ENCODE measurements around the gene NLGN2.
"Not testable (repeated sequence)": the region's sequence is repeated elsewhere in the genome, so short reads cannot be mapped to it uniquely, and the experiment has no call there.

Gene NLGN2

DNA sequence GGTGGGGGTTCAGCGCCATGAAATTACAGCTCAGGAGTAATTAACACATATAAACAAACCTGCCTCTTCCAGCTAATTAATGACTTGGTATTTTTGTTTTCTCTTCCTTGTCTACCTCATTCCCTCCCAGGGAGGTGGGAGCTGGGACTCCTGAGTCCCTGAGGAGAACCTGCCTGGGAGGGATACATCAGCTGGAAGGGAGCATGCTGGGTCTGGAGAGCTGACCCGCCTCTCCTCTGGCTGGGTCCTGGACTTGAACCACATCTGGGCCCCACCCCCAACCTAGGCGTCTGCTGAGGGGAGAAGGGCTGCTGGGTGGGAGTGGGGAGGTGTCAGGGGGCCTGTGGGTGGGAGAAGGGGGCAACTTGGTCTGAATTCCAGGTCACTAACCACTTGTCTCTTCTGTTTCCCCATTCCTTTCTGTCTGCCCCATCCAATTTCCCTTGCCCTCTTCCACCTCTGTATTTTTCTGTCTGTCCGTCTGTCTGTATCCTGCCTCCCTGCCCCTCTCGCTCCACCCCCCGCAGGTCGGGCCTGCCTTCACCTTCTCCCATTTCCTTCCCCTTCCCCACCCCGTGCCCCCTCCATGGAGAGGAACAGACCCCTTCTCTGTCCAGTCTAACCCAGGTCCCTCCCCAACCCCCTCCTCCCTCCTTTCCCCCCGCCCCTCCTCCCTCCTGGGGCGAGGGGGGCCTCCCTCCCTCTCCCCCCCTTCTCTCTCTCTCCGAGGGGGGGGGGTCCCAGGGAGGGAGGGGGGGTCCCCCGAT lies at the start of gene NLGN2:
Gene NLGN2, plus strand, starts transcription at position 361 of the 767 bp plus-strand sequence. CDS start 411 bp downstream, outside the sequence.
- no peak for DNase-seq
- TF ChIP-seq GATA1 (IDR thresholded peaks at IDR 0.05; ENCODE audit: low read depth, low read length) = no peak
- TF ChIP-seq POLR2A (IDR thresholded peaks at IDR 0.05; ENCODE audit: low read length) = no peak

DNA sequence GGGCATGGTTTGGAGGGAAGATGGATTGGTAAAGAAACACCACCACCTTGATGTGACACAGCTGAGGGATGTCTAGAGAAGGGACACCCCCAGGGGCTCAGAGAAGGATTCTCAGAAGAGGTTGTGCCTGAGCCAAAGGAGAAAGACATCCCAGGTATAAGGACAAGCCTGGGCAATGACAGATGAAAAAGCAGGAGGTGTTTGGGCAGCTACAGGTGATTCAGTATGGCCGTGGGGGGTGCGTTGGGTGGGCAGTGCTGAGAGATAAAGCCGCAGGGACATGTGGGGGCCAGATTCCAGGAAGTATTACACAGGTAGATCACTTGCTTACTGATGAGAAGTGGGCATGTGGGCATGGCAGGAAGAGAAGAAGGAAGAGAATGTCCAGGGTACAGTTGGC lies 45.7 kb upstream of the NLGN2 start:
- no peak for DNase-seq
- TF ChIP-seq POLR2A (IDR thresholded peaks at IDR 0.05; ENCODE audit: low read length) (no peak), GATA1 (IDR thresholded peaks at IDR 0.05; ENCODE audit: low read depth, low read length) (no peak)

GRCh38 chr17:7363311-7363710 lies 44.3 kb upstream of the NLGN2 start:
- no peak for DNase-seq
- TF ChIP-seq GATA1 (IDR thresholded peaks at IDR 0.05; ENCODE audit: low read depth, low read length) (no peak), POLR2A (IDR thresholded peaks at IDR 0.05; ENCODE audit: low read length) (no peak)

- not testable (repeated sequence) for DNase-seq
Observed at GRCh38 chr17:7365963-7366362, 41.7 kb upstream of the NLGN2 start.

DNA sequence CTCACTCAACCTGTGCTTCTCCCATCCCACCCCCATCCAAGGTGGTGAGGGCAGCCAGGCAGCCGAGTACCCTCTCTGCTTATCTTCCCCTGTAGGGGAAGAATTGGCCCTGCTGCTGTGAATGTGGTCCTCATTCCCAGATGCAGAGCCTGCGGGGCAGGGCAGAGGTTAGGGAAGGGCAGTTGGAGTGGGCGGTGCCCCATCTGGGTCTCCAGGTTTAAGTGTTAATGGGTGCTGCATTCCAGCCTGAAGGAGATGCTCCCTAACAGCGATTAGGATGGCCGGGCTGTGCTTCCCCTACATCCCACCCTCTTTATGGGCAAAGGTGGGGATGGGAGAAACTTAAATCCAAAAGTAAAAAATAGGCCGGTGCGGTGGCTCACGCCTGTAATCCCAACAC lies 40.6 kb upstream of the NLGN2 start:
- TF ChIP-seq GATA1 (IDR thresholded peaks at IDR 0.05; ENCODE audit: low read depth, low read length) = no peak
- TF ChIP-seq POLR2A (IDR thresholded peaks at IDR 0.05; ENCODE audit: low read length) = no peak
- no peak for DNase-seq

- no peak for DNase-seq
- TF ChIP-seq GATA1 (IDR thresholded peaks at IDR 0.05; ENCODE audit: low read depth, low read length) = no peak
- no peak for TF ChIP-seq POLR2A (IDR thresholded peaks at IDR 0.05; ENCODE audit: low read length)
Observed at GRCh38 chr17:7367918-7368598, 39.6 kb upstream of the NLGN2 start.

GRCh38 chr17:7368599-7368994 lies 39.0 kb upstream of the NLGN2 start:
- DNase-seq = not testable (repeated sequence)

DNA sequence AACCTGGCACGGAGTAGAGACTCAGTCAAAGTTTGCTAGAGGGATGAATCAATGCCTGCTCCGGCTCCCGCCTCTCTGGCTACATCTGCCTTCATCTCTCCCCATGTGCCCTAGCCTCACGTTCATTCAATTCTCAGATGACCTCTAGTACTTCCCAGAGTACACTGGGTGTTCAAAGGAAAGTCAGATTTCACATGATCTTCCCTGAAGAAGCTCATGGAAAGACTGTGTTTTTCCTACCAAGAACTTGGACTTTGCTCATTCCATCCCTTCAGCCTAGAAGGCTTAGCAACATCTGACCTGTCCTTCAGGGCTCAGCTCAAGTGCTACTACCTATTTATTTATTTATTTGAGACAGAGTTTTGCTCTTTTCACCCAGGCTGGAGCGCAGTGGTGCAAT lies 37.8 kb upstream of the NLGN2 start:
- TF ChIP-seq GATA1 (IDR thresholded peaks at IDR 0.05; ENCODE audit: low read depth, low read length) = no peak
- no peak for TF ChIP-seq POLR2A (IDR thresholded peaks at IDR 0.05; ENCODE audit: low read length)
- no peak for DNase-seq

GRCh38 chr17:7370853-7371252 lies 36.8 kb upstream of the NLGN2 start:
- DNase-seq = no peak
- no peak for TF ChIP-seq GATA1 (IDR thresholded peaks at IDR 0.05; ENCODE audit: low read depth, low read length)
- TF ChIP-seq POLR2A (IDR thresholded peaks at IDR 0.05; ENCODE audit: low read length) = no peak

DNA sequence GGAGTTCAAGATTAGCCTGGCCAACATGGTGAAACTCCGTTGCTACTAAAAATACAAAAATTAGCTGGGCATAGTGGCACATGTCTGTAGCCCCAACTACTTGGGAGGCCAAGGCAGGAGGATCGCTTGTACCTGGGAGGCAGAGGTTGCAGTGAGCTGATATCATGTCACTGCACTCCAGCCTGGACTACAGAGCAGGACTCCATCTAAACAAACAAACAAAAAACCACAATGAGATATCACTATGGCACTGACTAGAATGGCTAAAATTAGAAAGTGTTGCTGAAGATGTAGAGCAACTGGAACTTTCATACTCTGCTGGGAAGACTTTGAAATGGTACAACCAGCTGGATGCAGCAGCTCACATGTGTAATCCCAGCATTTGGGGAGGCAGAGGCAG lies 33.3 kb upstream of the NLGN2 start:
- DNase-seq = no peak
- no peak for TF ChIP-seq POLR2A (IDR thresholded peaks at IDR 0.05; ENCODE audit: low read length)
- no peak for TF ChIP-seq GATA1 (IDR thresholded peaks at IDR 0.05; ENCODE audit: low read depth, low read length)

- TF ChIP-seq POLR2A (IDR thresholded peaks at IDR 0.05; ENCODE audit: low read length) = no peak
- TF ChIP-seq GATA1 (IDR thresholded peaks at IDR 0.05; ENCODE audit: low read depth, low read length) = no peak
- no peak for DNase-seq
Observed at GRCh38 chr17:7379134-7379533, 28.5 kb upstream of the NLGN2 start.

GRCh38 chr17:7380321-7380720 lies 27.3 kb upstream of the NLGN2 start:
- TF ChIP-seq GATA1 (IDR thresholded peaks at IDR 0.05; ENCODE audit: low read depth, low read length) = no peak
- TF ChIP-seq POLR2A (IDR thresholded peaks at IDR 0.05; ENCODE audit: low read length) = no peak
- no peak for DNase-seq

- DNase-seq = no peak
- TF ChIP-seq POLR2A (IDR thresholded peaks at IDR 0.05; ENCODE audit: low read length) = no peak
- TF ChIP-seq GATA1 (IDR thresholded peaks at IDR 0.05; ENCODE audit: low read depth, low read length) = no peak
Observed at GRCh38 chr17:7380855-7381683, 26.6 kb upstream of the NLGN2 start, which contains the start of gene TNK1. Gene TNK1, plus strand, starts transcription at chr17:7381089. Its CDS starts 1,838 bp downstream, at chr17:7382927.

DNA sequence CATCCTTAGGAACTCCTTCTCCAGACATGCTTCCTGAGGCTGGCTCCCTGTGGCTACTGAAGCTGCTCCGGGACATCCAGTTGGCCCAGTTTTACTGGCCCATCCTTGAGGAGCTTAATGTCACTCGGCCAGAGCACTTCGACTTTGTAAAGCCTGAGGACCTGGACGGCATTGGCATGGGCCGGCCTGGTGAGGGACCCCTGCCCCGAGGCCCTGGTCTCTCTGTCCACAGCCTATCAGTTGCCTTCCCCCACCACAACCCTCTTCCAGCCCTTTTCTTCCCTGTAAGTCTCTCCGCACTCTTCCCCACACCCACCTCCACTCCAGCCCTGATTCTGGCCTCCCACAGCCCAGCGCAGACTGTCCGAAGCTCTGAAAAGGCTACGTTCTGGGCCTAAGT lies 24.7 kb upstream of the NLGN2 start:
- TF ChIP-seq POLR2A (IDR thresholded peaks at IDR 0.05; ENCODE audit: low read length) = no peak
- TF ChIP-seq GATA1 (IDR thresholded peaks at IDR 0.05; ENCODE audit: low read depth, low read length) = no peak
- no peak for DNase-seq

All from erythroblast (primary cell).